Adipocyte (in vitro differentiated cells): ENCODE measurements around the gene OR6C65.

ENCODE experiments used
- DNase-seq: peaks from one replicate; pipeline ENCODE4 v3.0.0-alpha.2; 2015; ENCODE audit warnings: low read depth
- H3K27me3 ChIP-seq: replicated peaks from 2 replicates; pipeline ENCODE4 v1.7.0; 2013; ENCODE audit warnings: mild to moderate bottlenecking, low read length, moderate library complexity; ENCODE audit not compliant: control insufficient read depth, insufficient read depth
- H3K36me3 ChIP-seq: 2 replicates; pipeline ENCODE4 v1.7.0; 2013; ENCODE audit warnings: low read length, mild to moderate bottlenecking, moderate library complexity; ENCODE audit not compliant: control insufficient read depth, insufficient read depth, severe bottlenecking
- H3K4me1 ChIP-seq: 2 replicates; pipeline ENCODE4 v1.7.0; 2013; ENCODE audit warnings: mild to moderate bottlenecking, low read length, moderate library complexity; ENCODE audit not compliant: control insufficient read depth, insufficient read depth
- H3K4me3 ChIP-seq: 2 replicates; pipeline ENCODE4 v1.7.0; 2013; ENCODE audit warnings: mild to moderate bottlenecking, low read length, moderate library complexity
- H3K9ac ChIP-seq: 2 replicates; pipeline ENCODE4 v1.7.0; 2013; ENCODE audit warnings: mild to moderate bottlenecking, low read length, moderate library complexity
- H3K9me3 ChIP-seq: 2 replicates; pipeline ENCODE4 v1.7.0; 2013; ENCODE audit warnings: mild to moderate bottlenecking, low read length, moderate library complexity; ENCODE audit not compliant: control insufficient read depth

The OR6C65 gene

GRCh38 chr12:55448825-55449224, 48.5 kb downstream of the OR6C65 start:
- H3K36me3 ChIP-seq = no peaks in the 10 kb centered on the region
- H3K4me3 ChIP-seq = no peak overlapping the region
- no peaks in the 10 kb centered on the region for H3K27me3 ChIP-seq
- no peak overlapping the region for H3K9ac ChIP-seq
- no peaks in the 10 kb centered on the region for H3K9me3 ChIP-seq
- no peak for DNase-seq
- no peaks in the 10 kb centered on the region for H3K4me1 ChIP-seq
